ENCODE results near the gene UBE2I.
"Not testable (repeated sequence)": the region's sequence is repeated elsewhere in the genome, so short reads cannot be mapped to it uniquely, and the experiment has no call there.

The UBE2I gene

GRCh38 chr16:1308977-1309885, at the start of gene UBE2I:
TSS of gene UBE2I (plus strand) at chr16:1309636. CDS start at chr16:1314031, 4,395 bp downstream.
- H3K4me3 ChIP-seq (ENCODE audit: low read depth, low read length) = peak within 1 kb of the TSS; percentile 65
- peak; percentile 93 for DNase-seq (ENCODE audit: low read depth)

GRCh38 chr16:1259760-1260068, 49.7 kb upstream of the UBE2I start:
- H3K4me3 ChIP-seq (ENCODE audit: low read depth, low read length) = no peak overlapping the region
- DNase-seq (ENCODE audit: low read depth) = no peak

GRCh38 chr16:1260101-1260680, 49.2 kb upstream of the UBE2I start:
- no peak for DNase-seq (ENCODE audit: low read depth)
- no peak overlapping the region for H3K4me3 ChIP-seq (ENCODE audit: low read depth, low read length)

GRCh38 chr16:1261131-1261892, 48.1 kb upstream of the UBE2I start:
- DNase-seq (ENCODE audit: low read depth) = no peak
- no peak overlapping the region for H3K4me3 ChIP-seq (ENCODE audit: low read depth, low read length)

- H3K4me3 ChIP-seq (ENCODE audit: low read depth, low read length) = no peak overlapping the region
- no peak for DNase-seq (ENCODE audit: low read depth)
Measured at GRCh38 chr16:1262210-1262845, 47.1 kb upstream of the UBE2I start.

GRCh38 chr16:1262846-1263221, 46.6 kb upstream of the UBE2I start:
- no peak for DNase-seq (ENCODE audit: low read depth)
- H3K4me3 ChIP-seq (ENCODE audit: low read depth, low read length) = no peak overlapping the region

GRCh38 chr16:1263591-1264344, 45.7 kb upstream of the UBE2I start:
- H3K4me3 ChIP-seq (ENCODE audit: low read depth, low read length) = no peak overlapping the region
- DNase-seq (ENCODE audit: low read depth) = no peak

GRCh38 chr16:1264345-1265089, 44.9 kb upstream of the UBE2I start:
- no peak overlapping the region for H3K4me3 ChIP-seq (ENCODE audit: low read depth, low read length)
- no peak for DNase-seq (ENCODE audit: low read depth)

GRCh38 chr16:1265090-1265630, 44.3 kb upstream of the UBE2I start:
- H3K4me3 ChIP-seq (ENCODE audit: low read depth, low read length) = no peak overlapping the region
- DNase-seq (ENCODE audit: low read depth) = no peak

- no peak for DNase-seq (ENCODE audit: low read depth)
- no peak overlapping the region for H3K4me3 ChIP-seq (ENCODE audit: low read depth, low read length)
Measured at GRCh38 chr16:1265826-1266225, 43.6 kb upstream of the UBE2I start.

GRCh38 chr16:1269418-1269817, 40.0 kb upstream of the UBE2I start:
- H3K4me3 ChIP-seq (ENCODE audit: low read depth, low read length); DNase-seq (ENCODE audit: low read depth): not testable (repeated sequence)

GRCh38 chr16:1271380-1271723, 38.1 kb upstream of the UBE2I start:
- DNase-seq (ENCODE audit: low read depth) = no peak

GRCh38 chr16:1271724-1272413, 37.6 kb upstream of the UBE2I start:
- H3K4me3 ChIP-seq (ENCODE audit: low read depth, low read length); DNase-seq (ENCODE audit: low read depth): not testable (repeated sequence)

More at GRCh38 chr16:1271380-1271723, 38.1 kb upstream of the UBE2I start:
- H3K4me3 ChIP-seq (ENCODE audit: low read depth, low read length) = no peak overlapping the region

- H3K4me3 ChIP-seq (ENCODE audit: low read depth, low read length) = no peak overlapping the region
- no peak for DNase-seq (ENCODE audit: low read depth)
Measured at GRCh38 chr16:1272453-1273198, 36.8 kb upstream of the UBE2I start.

- DNase-seq (ENCODE audit: low read depth) = no peak
- H3K4me3 ChIP-seq (ENCODE audit: low read depth, low read length) = no peak overlapping the region
Measured at GRCh38 chr16:1273816-1274215, 35.6 kb upstream of the UBE2I start.

GRCh38 chr16:1274767-1275166, 34.7 kb upstream of the UBE2I start:
- no peak for DNase-seq (ENCODE audit: low read depth)
- H3K4me3 ChIP-seq (ENCODE audit: low read depth, low read length) = no peak overlapping the region
